ENCODE data around the gene FKBP6.
"Not testable (repeated sequence)": the region's sequence is repeated elsewhere in the genome, so short reads cannot be mapped to it uniquely, and the experiment has no call there.

GRCh38 chr7:73311421-73311820 lies 16.5 kb upstream of the FKBP6 start:
- TF ChIP-seq CTCF, POLR2A (IDR thresholded peaks at IDR 0.05): not testable (repeated sequence)
